Upper lobe of right lung (tissue), 1 donor: ENCODE data around the gene GAN. TPM values are rescaled to one million over a fixed set of nuclear protein-coding genes. Genes with fewer than 3 reads are reported as not detected.
"Not testable (repeated sequence)": the region's sequence is repeated elsewhere in the genome, so short reads cannot be mapped to it uniquely, and the experiment has no call there.

Source experiments
- ATAC-seq: fragments of 200-7000 bp; cut with Tn5 transposase; one replicate; pipeline ENCODE4 v1.9.1; 2020; ENCODE audit warnings: mild to moderate bottlenecking, moderate library complexity
- DNase-seq: peaks from one replicate; pipeline ENCODE4 v3.0.0-alpha.2; 2020
- H3K27ac ChIP-seq: fragments of 200-600 bp; one replicate; pipeline ENCODE4 v1.8.0; 2022
- H3K27me3 ChIP-seq: fragments of 200-600 bp; one replicate; pipeline ENCODE4 v1.8.0; 2022; ENCODE audit warnings: mild to moderate bottlenecking
- H3K36me3 ChIP-seq: fragments of 200-600 bp; one replicate; pipeline ENCODE4 v1.8.0; 2022
- H3K4me1 ChIP-seq: fragments of 200-600 bp; one replicate; pipeline ENCODE4 v1.8.0; 2022
- H3K4me3 ChIP-seq: fragments of 200-600 bp; one replicate; pipeline ENCODE4 v1.8.0; 2022; ENCODE audit warnings: mild to moderate bottlenecking
- H3K9me3 ChIP-seq: fragments of 200-600 bp; one replicate; pipeline ENCODE4 v1.8.0; 2022
- intact Hi-C: fragments of 100-400 bp; cut with DNase I; formaldehyde crosslinking; loops from one replicate; pipeline ENCODE4 v1.11.0; 2022
- total RNA-seq: library from RNA; stranded (reverse); fragmentation: NEBNext Ultra II Directional; extraction: Animal tissue kit (Norgen Biotek cat#: 25700); gene quantifications from one replicate; pipeline ENCODE4 v1.2.1, GENCODE V29; 2021
- TF ChIP-seq, protein P1 (sequence below): fragments of 200-600 bp; IDR thresholded peaks from one replicate; pipeline ENCODE4 v1.8.0; 2022; ENCODE audit warnings: antibody characterized with exemption
- donor health status: DM: no; HTN: yes; CAD: no; lungs with severe emphysema.

Gene GAN
- total RNA-seq, 1 donor from 2014 or later: 7.3 TPM

DNA sequence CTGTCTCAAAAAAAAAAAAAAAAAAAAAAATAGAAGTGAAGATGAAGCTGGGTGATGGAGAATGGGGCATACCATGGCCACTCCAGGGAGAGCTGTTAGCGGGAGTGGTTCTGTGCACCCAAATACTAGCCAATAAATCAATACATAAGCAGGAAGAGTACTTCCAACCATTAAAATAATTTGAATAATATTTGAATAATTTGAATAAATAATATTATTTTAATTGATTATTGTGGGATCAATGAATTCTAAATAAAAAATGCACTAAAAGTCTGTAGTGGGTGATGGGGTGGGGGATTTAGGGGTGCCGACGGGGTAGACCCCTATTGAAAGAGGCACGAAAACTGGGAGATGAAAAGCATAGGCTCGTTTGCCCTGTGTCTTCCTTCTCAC is 88.4 kb downstream of the GAN start:
- intact Hi-C loops: no loop called here
- TF ChIP-seq, protein P1, sequence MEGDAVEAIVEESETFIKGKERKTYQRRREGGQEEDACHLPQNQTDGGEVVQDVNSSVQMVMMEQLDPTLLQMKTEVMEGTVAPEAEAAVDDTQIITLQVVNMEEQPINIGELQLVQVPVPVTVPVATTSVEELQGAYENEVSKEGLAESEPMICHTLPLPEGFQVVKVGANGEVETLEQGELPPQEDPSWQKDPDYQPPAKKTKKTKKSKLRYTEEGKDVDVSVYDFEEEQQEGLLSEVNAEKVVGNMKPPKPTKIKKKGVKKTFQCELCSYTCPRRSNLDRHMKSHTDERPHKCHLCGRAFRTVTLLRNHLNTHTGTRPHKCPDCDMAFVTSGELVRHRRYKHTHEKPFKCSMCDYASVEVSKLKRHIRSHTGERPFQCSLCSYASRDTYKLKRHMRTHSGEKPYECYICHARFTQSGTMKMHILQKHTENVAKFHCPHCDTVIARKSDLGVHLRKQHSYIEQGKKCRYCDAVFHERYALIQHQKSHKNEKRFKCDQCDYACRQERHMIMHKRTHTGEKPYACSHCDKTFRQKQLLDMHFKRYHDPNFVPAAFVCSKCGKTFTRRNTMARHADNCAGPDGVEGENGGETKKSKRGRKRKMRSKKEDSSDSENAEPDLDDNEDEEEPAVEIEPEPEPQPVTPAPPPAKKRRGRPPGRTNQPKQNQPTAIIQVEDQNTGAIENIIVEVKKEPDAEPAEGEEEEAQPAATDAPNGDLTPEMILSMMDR: no peak
- Histone ChIP-seq H3K27ac (no peak overlapping the region), H3K4me1 (peaks cover 8% of the 10 kb centered on the region), H3K27me3 (no peaks in the 10 kb centered on the region), H3K4me3 (no peak overlapping the region), H3K36me3 (no peaks in the 10 kb centered on the region), H3K9me3 (no peaks in the 10 kb centered on the region)
- ATAC-seq (no peak), DNase-seq (no peak)

DNA sequence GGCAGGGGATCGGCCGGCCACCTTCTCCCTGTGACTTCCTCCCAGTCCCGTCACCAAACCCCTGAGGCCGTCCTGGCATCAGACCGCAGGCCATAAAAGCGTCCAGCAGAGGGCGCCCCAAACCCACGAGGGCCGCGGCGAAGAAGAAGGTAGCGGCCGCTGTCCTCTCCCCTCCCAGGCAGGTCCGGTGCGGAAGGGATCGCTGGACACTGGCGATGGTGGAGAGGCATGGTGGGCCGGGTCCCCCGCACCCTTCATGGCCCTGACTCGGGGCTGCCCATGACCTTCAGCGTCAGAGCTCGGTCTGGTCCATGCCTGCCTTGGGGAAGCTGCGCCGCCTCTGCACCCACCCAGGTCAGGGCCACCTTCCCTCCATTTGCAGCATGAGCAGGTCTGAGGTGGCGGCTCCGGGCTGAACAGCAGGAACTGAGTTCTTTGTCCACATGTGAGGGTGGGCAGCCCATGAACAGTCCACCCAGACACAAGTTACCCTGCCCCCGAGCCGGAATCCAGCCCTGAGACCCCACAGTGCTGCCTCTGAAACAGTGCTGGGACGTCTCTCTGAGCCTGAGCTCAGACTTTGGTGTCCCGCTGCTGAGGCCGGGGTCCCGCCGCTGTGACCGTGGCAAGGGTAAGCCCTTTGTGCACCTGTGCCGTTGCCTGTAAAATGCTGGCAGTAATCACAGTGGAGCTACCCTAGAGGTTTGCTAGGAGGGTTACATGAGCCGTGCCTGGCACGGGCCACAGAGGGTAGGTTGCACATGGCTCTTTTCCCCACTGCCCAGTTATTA is 89.0 kb downstream of the GAN start:
- Histone ChIP-seq H3K36me3 (no peaks in the 10 kb centered on the region), H3K4me1 (peaks cover 8% of the 10 kb centered on the region), H3K27me3 (no peaks in the 10 kb centered on the region), H3K4me3 (no peak overlapping the region), H3K9me3 (no peaks in the 10 kb centered on the region), H3K27ac (no peak overlapping the region)
- ATAC-seq (peak; percentile 98), DNase-seq (peak; percentile 93)
- intact Hi-C loops: no loop called here
- TF ChIP-seq, protein P1: peak; percentile 97

DNA sequence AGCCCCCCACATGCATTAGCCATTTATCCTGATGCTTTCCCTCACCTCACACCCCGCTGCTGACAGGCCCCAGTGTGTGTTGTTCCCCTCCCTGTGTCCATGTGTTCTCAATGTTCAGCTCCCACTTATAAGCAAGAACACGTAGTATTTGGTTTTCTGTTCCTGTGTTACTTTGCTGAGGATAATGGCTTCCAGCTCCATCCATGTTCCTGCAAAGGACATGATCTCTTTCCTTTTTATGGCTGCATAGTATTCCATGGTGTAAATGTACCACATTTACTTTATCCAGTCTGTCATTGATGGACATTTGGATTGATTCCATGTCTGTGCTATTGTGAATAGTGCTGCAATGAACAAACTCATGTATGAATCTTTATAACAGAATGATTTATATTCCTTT is 90.2 kb downstream of the GAN start:
- H3K36me3 ChIP-seq, H3K4me1 ChIP-seq, H3K9me3 ChIP-seq, intact Hi-C loops, H3K4me3 ChIP-seq, ATAC-seq, DNase-seq, H3K27ac ChIP-seq, H3K27me3 ChIP-seq: not testable (repeated sequence)

DNA sequence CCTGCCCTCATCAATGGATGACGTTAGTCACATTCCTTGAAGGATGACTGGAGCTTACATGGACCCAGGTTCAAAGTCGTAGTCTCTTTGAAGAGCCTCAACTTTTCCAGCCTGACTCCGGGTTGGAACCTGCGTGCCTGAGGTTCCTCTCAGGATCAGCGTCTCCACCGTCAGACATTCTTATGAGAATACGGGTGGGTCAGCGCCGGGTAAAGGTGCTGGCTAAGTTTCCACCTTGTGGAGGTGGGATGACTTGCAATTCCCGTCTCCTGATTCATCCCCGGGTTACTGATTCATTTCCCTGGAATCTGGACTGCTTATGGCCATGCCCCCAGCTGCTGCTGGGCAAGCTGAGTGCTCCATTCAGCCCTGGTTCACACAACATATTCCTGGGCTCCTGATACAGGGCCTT is 90.9 kb downstream of the GAN start:
- H3K27me3 ChIP-seq: no peaks in the 10 kb centered on the region
- no peaks in the 10 kb centered on the region for H3K9me3 ChIP-seq
- intact Hi-C loops: no loop called here
- ATAC-seq (peak; percentile 63), DNase-seq (no peak)
- TF ChIP-seq, protein P1: no peak
- no peak overlapping the region for H3K4me3 ChIP-seq
- peaks cover 8% of the 10 kb centered on the region for H3K4me1 ChIP-seq
- no peak overlapping the region for H3K27ac ChIP-seq
- no peaks in the 10 kb centered on the region for H3K36me3 ChIP-seq

DNA sequence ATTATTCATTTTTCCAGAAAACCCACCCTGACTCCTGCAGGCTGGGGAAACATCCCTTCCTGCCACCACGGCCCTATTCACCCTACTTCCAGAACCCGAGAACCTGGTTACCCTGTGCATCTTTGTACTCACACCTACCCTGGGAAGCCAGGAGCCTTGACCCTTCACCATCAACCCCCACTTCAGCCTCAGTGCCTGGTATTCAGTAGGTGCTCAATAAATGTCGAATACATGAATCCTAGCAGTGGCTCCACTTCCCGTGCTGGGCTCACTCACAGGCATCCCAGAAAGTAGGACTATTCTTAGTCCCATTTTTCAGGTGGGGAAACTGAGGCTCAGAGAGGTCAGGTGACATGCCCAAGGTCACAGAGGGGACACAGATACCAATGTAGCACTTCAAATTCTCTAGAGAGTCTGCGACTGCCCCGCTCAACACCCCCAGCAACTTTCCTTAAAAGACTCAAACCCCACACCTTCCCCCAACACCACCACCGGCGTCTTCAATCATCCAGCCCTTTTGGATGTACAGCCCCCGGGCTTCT is 93.7 kb downstream of the GAN start:
- ATAC-seq (no peak), DNase-seq (peak; percentile 25)
- Histone ChIP-seq H3K27ac (no peak overlapping the region), H3K36me3 (no peaks in the 10 kb centered on the region), H3K4me3 (no peak overlapping the region), H3K4me1 (peaks cover 5% of the 10 kb centered on the region), H3K27me3 (no peaks in the 10 kb centered on the region), H3K9me3 (no peaks in the 10 kb centered on the region)
- intact Hi-C loops: no loop called here
- TF ChIP-seq, protein P1: no peak

DNA sequence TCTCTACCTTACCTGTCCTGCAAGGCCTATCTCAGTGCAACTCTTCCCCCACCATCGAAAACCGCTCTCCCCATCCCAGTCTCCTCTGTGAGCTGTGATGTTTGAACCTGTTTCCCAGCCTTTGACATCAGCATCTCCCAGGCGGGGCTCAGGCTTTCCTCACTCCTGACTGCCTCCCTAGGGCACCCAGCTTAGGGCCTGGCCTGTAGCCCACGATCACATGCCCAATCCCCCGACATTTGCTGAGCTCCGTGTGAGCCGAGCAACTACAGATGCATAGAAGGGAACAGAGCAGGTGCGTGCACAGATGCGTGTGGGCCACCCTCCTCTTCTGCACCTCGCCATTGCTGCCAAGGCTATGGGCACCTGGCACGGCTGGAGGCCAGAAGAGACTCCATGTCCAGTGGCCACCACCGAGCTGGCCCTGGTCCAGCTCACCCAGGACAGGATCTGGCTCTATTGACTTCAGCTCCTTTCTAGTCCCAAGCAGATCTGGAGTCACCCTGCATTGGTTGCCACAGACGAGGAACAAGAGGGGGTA is 94.3 kb downstream of the GAN start:
- intact Hi-C loops: no loop called here
- Histone ChIP-seq H3K36me3 (no peaks in the 10 kb centered on the region), H3K4me3 (no peak overlapping the region), H3K27ac (no peak overlapping the region), H3K27me3 (no peaks in the 10 kb centered on the region), H3K4me1 (no peaks in the 10 kb centered on the region), H3K9me3 (no peaks in the 10 kb centered on the region)
- DNase-seq: no peak
- TF ChIP-seq, protein P1: no peak
- ATAC-seq: no peak
